ENCODE results near the gene SYT2.
"Not testable (repeated sequence)": the region's sequence is repeated elsewhere in the genome, so short reads cannot be mapped to it uniquely, and the experiment has no call there.

SYT2 gene

DNA sequence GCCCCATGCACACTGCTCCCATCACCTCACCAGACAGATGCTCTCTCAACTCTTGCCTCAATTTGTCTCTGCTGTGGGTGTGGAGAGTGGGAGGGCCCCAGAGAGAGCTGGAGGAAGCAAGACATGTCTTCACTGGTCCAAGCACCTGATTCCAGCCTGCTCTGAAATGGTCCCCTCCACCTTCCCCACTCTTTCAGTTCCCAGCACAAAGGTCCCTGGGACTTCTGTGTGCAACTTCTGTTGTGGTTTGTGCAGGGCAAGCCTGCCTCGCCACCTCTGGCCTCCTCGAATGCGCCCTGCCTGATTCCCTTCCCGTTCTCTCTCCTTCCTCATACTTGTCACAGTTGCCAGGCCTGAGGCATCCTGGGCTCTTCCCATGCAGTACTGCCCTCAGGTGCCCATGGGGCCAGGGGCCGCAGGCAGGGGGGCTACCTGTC is 119.3 kb downstream of the SYT2 start:
- DNase-seq (ENCODE audit: low read depth in 2 of 2): no peak

- DNase-seq (ENCODE audit: low read depth in 2 of 2): no peak
Measured at GRCh38 chr1:202590126-202590525, 120.1 kb downstream of the SYT2 start.

GRCh38 chr1:202589190-202589930 is 120.9 kb downstream of the SYT2 start:
- DNase-seq (ENCODE audit: low read depth in 2 of 2): no peak

GRCh38 chr1:202588503-202589189 is 121.6 kb downstream of the SYT2 start:
- no peak for DNase-seq (ENCODE audit: low read depth in 2 of 2)

DNA sequence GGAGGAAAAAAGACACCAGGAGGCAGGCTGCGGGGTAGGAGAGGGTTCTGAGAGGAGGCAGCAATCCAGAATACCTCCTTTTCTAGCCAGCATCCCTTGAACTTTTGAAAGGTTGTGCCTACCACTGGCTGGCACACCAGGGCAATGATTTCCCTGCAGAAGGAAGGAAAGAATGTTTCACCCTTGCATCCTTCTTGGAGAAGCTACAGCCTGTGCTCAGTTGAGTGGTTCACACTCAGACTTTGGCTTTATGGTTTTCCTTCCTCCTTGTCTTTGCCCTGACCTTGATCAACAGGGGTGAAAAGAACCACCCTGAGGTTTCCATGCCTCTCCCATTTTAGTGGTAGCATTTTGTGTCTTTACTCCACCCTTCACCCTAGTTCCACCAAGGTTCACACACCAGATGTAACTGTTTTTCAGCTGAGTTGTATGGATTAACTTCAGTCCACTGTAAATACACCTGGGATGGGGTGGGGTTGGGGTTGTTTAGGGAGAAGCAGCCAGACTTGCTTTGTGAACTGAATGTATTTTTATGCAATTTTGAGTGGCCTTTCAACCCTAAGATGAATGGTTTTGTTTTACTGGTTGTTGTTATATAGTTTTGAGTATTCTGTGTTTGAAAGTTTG is 122.3 kb downstream of the SYT2 start:
- no peak for DNase-seq (ENCODE audit: low read depth in 2 of 2)

- DNase-seq (ENCODE audit: low read depth in 2 of 2): no peak
Measured at GRCh38 chr1:202586871-202587270, 123.4 kb downstream of the SYT2 start.

- no peak for DNase-seq (ENCODE audit: low read depth in 2 of 2)
Measured at GRCh38 chr1:202586018-202586821, 124.0 kb downstream of the SYT2 start.

- no peak for DNase-seq (ENCODE audit: low read depth in 2 of 2)
Measured at GRCh38 chr1:202585590-202585933, 124.7 kb downstream of the SYT2 start.

- DNase-seq (ENCODE audit: low read depth in 2 of 2): no peak
Measured at GRCh38 chr1:202584707-202585589, 125.3 kb downstream of the SYT2 start.

GRCh38 chr1:202582350-202582749 is 127.9 kb downstream of the SYT2 start:
- DNase-seq (ENCODE audit: low read depth in 2 of 2): not testable (repeated sequence)

- no peak for DNase-seq (ENCODE audit: low read depth in 2 of 2)
Measured at GRCh38 chr1:202580619-202581018, 129.6 kb downstream of the SYT2 start.

DNA sequence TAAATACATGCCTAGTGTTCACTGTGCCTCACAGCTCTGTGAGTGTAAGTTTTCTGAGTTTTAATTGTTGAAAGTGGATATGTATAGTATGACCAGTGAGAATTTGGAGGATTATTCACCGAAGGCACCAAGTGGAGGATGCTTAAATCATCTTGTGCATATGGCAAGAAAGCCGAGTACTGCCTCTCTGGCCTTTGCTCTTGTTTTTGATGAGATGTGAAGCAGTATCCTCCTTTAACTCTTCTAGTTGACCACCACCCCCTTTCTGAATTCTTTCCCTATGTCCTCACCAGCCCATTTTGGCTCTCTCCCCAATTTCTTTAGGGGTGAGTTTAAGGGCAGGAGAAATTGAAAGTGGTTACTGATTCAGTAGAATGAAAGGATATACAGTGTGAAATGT is 130.4 kb downstream of the SYT2 start:
- DNase-seq (ENCODE audit: low read depth in 2 of 2): no peak

DNA sequence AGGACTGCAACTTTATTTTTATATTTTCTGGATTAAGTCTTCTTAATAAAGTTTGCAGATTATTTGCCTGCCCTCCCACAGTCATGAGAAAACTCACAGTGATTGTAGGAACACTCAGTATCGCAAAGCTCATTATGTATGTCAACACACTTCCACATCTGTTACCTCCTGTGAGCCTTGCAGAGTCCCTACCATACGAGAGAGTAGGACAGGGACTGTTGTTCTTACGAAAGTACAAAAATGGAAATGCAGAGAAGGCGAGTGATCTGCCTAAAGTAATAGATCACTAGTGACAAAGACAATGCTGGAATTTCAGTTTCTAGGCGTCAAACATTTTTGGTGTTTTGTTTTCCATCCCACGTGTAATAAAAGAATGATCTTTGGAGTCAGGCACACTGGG is 131.7 kb downstream of the SYT2 start:
- DNase-seq (ENCODE audit: low read depth in 2 of 2): no peak

GRCh38 chr1:202578001-202578504 is 132.2 kb downstream of the SYT2 start:
- no peak for DNase-seq (ENCODE audit: low read depth in 2 of 2)

DNA sequence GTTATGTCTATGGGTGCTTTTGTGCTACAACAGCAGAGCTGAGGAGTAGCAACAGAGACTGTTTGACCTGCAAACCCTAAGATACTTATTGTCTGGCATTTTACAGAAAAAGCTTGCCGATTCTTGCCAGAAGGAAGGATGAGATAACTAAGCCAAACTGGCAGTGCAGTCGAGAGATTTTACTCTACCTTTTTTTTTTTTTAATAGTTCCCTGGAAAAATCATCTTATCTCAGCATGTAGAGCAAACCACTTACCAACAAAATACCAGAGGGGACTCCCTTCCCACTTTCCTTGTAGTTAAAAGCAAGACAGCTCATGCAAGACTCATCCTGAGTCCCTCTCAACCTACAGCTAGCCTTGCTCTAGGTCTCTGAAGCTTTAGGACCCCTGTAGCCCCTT is 132.9 kb downstream of the SYT2 start:
- DNase-seq (ENCODE audit: low read depth in 2 of 2): no peak

GRCh38 chr1:202576816-202577215 is 133.4 kb downstream of the SYT2 start:
- no peak for DNase-seq (ENCODE audit: low read depth in 2 of 2)

- no peak for DNase-seq (ENCODE audit: low read depth in 2 of 2)
Measured at GRCh38 chr1:202575918-202576653, 134.2 kb downstream of the SYT2 start.

- DNase-seq (ENCODE audit: low read depth in 2 of 2): no peak
Measured at GRCh38 chr1:202572867-202573266, 137.4 kb downstream of the SYT2 start.

GRCh38 chr1:202571719-202572339 is 138.4 kb downstream of the SYT2 start:
- no peak for DNase-seq (ENCODE audit: low read depth in 2 of 2)
